ENCODE data around the gene DNAJB12. TPM values are rescaled to one million over a fixed set of nuclear protein-coding genes. Genes with fewer than 3 reads are reported as not detected.

The DNAJB12 gene
- total RNA-seq, 1 donor from 2014 or later = 32.1 TPM

- no peaks in the 10 kb centered on the region for H3K27me3 Mint-ChIP-seq (ENCODE audit: low read depth)
- peaks cover 46% of the 10 kb centered on the region for H3K4me1 Mint-ChIP-seq
- peak overlapping the region; percentile 57 for H3K4me3 Mint-ChIP-seq
- H3K9me3 Mint-ChIP-seq = no peaks in the 10 kb centered on the region
- TF ChIP-seq CTCF (IDR thresholded peaks at IDR 0.05; ENCODE audit: unreplicated experiment) = no peak
- DNase-seq (ENCODE audit: low spot score in 2 of 2, unreplicated experiment in 2 of 2) = no peak
- peak overlapping the region; percentile 97 for H3K27ac Mint-ChIP-seq
- H3K36me3 Mint-ChIP-seq = no peaks in the 10 kb centered on the region
Observed at GRCh38 chr10:72320676-72321247, 34.0 kb downstream of the DNAJB12 start.

GRCh38 chr10:72319416-72320254, 35.1 kb downstream of the DNAJB12 start:
- peak overlapping the region; percentile 97 for H3K27ac Mint-ChIP-seq
- H3K4me3 Mint-ChIP-seq = peak overlapping the region; percentile 23
- DNase-seq (ENCODE audit: low spot score in 2 of 2, unreplicated experiment in 2 of 2) = peak; percentile 71 to 83
- TF ChIP-seq CTCF (IDR thresholded peaks at IDR 0.05; ENCODE audit: unreplicated experiment) = no peak
- H3K27me3 Mint-ChIP-seq (ENCODE audit: low read depth) = no peaks in the 10 kb centered on the region
- H3K9me3 Mint-ChIP-seq = no peaks in the 10 kb centered on the region
- H3K4me1 Mint-ChIP-seq = peaks cover 47% of the 10 kb centered on the region
- no peaks in the 10 kb centered on the region for H3K36me3 Mint-ChIP-seq

GRCh38 chr10:72318418-72319262, 36.1 kb downstream of the DNAJB12 start:
- Mint-ChIP-seq H3K9me3 (no peaks in the 10 kb centered on the region), H3K4me1 (peaks cover 43% of the 10 kb centered on the region), H3K27me3 (ENCODE audit: low read depth) (no peaks in the 10 kb centered on the region), H3K36me3 (no peaks in the 10 kb centered on the region), H3K27ac (peak overlapping the region; percentile 82), H3K4me3 (no peak overlapping the region)
- DNase-seq (ENCODE audit: low spot score in 2 of 2, unreplicated experiment in 2 of 2) = no peak
- TF ChIP-seq CTCF (IDR thresholded peaks at IDR 0.05; ENCODE audit: unreplicated experiment) = no peak

- no peak for TF ChIP-seq CTCF (IDR thresholded peaks at IDR 0.05; ENCODE audit: unreplicated experiment)
- H3K4me3 Mint-ChIP-seq = no peak overlapping the region
- no peaks in the 10 kb centered on the region for H3K36me3 Mint-ChIP-seq
- H3K4me1 Mint-ChIP-seq = peaks cover 35% of the 10 kb centered on the region
- H3K27me3 Mint-ChIP-seq (ENCODE audit: low read depth) = no peaks in the 10 kb centered on the region
- H3K9me3 Mint-ChIP-seq = no peaks in the 10 kb centered on the region
- DNase-seq (ENCODE audit: low spot score in 2 of 2, unreplicated experiment in 2 of 2) = no peak
- H3K27ac Mint-ChIP-seq = no peak overlapping the region
Observed at GRCh38 chr10:72316748-72317435, 37.8 kb downstream of the DNAJB12 start.

GRCh38 chr10:72316386-72316700, 38.4 kb downstream of the DNAJB12 start:
- no peak for TF ChIP-seq CTCF (IDR thresholded peaks at IDR 0.05; ENCODE audit: unreplicated experiment)
- H3K9me3 Mint-ChIP-seq = no peaks in the 10 kb centered on the region
- H3K4me1 Mint-ChIP-seq = peaks cover 34% of the 10 kb centered on the region
- no peaks in the 10 kb centered on the region for H3K27me3 Mint-ChIP-seq (ENCODE audit: low read depth)
- H3K27ac Mint-ChIP-seq = peak overlapping the region; percentile 52
- H3K36me3 Mint-ChIP-seq = no peaks in the 10 kb centered on the region
- no peak overlapping the region for H3K4me3 Mint-ChIP-seq
- DNase-seq (ENCODE audit: low spot score in 2 of 2, unreplicated experiment in 2 of 2) = no peak

All from mesothelial cell of epicardium (in vitro differentiated cells).